Activated CD4-positive, alpha-beta T cell treated with anti-CD3 and anti-CD28 coated beads for 36 hours (primary cell): ENCODE measurements around the gene CIB2. TPM values are rescaled to one million over a fixed set of nuclear protein-coding genes. Genes with fewer than 3 reads are reported as not detected.
A peak's percentile ranks its signal among the peaks of the same experiment; 100 is the strongest.

Experiments used
- ATAC-seq: fragments of 200-7000 bp; cut with Tn5 transposase; one replicate; pipeline ENCODE4 v1.10.0; 2021; ENCODE audit warnings: mild to moderate bottlenecking, moderate library complexity
- CTCF ChIA-PET: fragments of 350-600 bp; sonication (Branson Sonifier 250); formaldehyde crosslinking; loops from one replicate; lab custom pipeline; 2021; ENCODE audit warnings: antibody characterized with exemption; lab: Charles Lee
- POLR2A ChIA-PET: fragments of 350-600 bp; sonication (Branson Sonifier 250); formaldehyde crosslinking; loops from one replicate; lab custom pipeline; 2021; ENCODE audit warnings: antibody characterized with exemption, inconsistent platforms; lab: Charles Lee
- DNase-seq: peaks from one replicate; pipeline ENCODE4 v3.0.0-alpha.2; 2020
- H3K27ac Mint-ChIP-seq: one replicate; pipeline ENCODE4 v1.8.0; 2021; ENCODE audit warnings: mixed read lengths
- H3K27me3 Mint-ChIP-seq: one replicate; pipeline ENCODE4 v1.8.0; 2021; ENCODE audit warnings: mixed read lengths
- H3K36me3 Mint-ChIP-seq: one replicate; pipeline ENCODE4 v1.8.0; 2021; ENCODE audit warnings: low read depth, mixed read lengths
- H3K4me1 Mint-ChIP-seq: one replicate; pipeline ENCODE4 v1.8.0; 2021; ENCODE audit warnings: mixed read lengths
- H3K4me3 Mint-ChIP-seq: one replicate; pipeline ENCODE4 v1.8.0; 2021; ENCODE audit warnings: mild to moderate bottlenecking, moderate library complexity, mixed read lengths
- H3K9me3 Mint-ChIP-seq: one replicate; pipeline ENCODE4 v1.8.0; 2021; ENCODE audit warnings: low read depth, mixed read lengths
- intact Hi-C, 2 experiments: fragments of 100-400 bp; cut with DNase I in 1 of 2; cut with micrococcal nuclease in 1 of 2; formaldehyde crosslinking; loops; one replicate each; pipeline versions ENCODE4 v1.14.2 to v1.15.1; 2022 to 2024; cut with DNase I, micrococcal nuclease
- total RNA-seq, 2 experiments: library from RNA; stranded (reverse); gene quantifications; one replicate each; pipeline ENCODE4 v1.2.3, GENCODE V29; 2021

CIB2 gene
- total RNA-seq, 2 experiments from 2014 or later, result 0.91 to 1.2 TPM

DNA sequence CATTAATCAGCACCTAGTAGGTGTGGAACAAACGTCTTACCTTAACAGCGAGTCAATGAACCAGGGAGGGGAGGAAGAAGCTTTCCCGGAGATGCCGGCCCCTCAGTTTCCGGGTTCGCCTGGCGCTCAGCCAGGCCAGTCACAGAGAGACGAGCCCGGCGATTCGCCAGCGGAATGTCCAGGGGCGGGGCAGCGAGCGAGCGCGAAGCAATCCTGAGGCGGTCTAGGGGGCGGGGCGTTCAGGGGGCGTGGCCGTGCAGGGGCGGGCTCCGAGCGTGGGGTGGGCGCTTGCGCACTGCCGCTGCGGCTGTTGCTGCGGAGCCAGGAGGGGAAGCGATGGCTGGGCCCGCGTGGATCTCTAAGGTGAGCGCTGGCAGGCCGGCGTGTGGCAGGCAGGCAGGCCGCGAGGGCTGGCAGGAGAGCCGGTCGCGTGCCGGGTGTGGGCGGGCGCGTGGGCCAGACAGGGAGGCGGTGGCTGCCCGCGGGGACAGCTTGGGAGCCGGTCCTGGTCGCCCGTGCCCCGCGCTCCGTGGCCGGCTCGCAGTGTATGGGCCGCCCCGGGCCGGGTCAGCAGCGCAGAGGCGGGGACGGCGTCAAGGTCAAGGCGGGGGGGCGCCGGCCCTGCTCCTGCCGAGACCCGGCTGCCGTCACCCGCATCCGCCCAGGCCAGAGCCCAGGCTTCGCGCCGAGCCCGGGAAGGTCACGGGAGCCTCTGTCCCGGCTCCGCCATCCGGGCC, 18.0 kb upstream of the CIB2 start, which contains the start of gene IDH3A:
Gene IDH3A (plus strand): TSS at position 295 of the 737 bp plus-strand sequence. CDS start 42 bp downstream, at position 337.
- peak; percentile 100 for DNase-seq
- Mint-ChIP-seq H3K27me3 (no peaks in the 10 kb centered on the region), H3K4me3 (peak within 1 kb of the TSS; percentile 95), H3K36me3 (peaks cover 17% of the 10 kb centered on the region), H3K4me1 (peaks cover 41% of the 10 kb centered on the region), H3K27ac (peak within 1 kb of the TSS; percentile 96), H3K9me3 (no peaks in the 10 kb centered on the region)
- POLR2A ChIA-PET, result interaction anchor here (0.6 to 2.5 kb wide), 6 partner anchors 11 to 99 kb away, joined by 3 to 12 read pairs (median 7); partner anchors contain the start of gene CIB2
- CTCF ChIA-PET, result interaction anchor here (1.0 to 2.9 kb wide), 6 partner anchors 10 to 151 kb away, joined by 3 to 12 read pairs (median 4); partner anchors contain the start of gene SKIC8
- peak; percentile 94 for ATAC-seq
- intact Hi-C loops, result loop anchor here (1.0 to 5.0 kb wide), 10 partner anchors 13 to 723 kb away; partner anchors contain the start of genes CIB2 (in 2 of the 2), HYKK (in 1 of the 2), IREB2 (in 1 of the 2) and MORF4L1 (in 1 of the 2)

DNA sequence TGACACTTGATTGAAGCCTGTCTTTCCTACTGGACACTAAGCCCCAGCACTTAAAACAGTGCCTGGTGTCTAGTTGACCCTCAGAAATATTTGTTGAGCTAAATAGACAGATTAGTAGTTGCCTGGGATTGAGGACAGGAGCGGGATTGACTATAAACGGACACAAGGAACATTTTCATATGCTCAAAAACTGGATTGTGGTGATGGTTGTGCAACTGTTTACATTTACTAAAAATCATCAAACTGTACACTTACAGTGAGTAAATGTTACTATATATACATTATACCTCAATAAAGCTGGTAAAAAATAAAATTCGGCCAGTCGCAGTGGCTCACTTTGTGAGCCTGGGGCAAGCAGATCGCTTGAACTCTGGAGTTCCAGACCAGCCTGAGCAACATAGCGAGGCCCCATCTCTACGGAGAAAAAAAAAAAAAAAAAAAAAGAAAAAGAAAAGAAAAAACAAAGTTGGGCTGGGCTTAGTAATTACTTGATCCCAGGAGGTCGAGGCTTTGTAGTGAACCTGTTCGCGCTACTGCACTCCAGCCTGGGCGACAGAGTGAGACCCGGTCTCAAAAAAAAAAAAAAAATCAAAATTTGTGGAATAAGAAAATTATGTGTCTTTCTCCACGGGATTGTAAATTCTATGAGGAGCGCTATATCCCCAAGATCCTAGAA, 17.3 kb upstream of the CIB2 start:
- CTCF ChIA-PET, result interaction anchor here (0.6 to 2.9 kb wide), 6 partner anchors 9 to 1119 kb away, joined by 3 to 12 read pairs (median 4); partner anchors contain the start of gene SKIC8
- DNase-seq (no peak), ATAC-seq (peak; percentile 17)
- H3K9me3 Mint-ChIP-seq, result no peaks in the 10 kb centered on the region
- POLR2A ChIA-PET, result interaction anchor here (0.6 to 2.5 kb wide), 5 partner anchors 10 to 98 kb away, joined by 3 to 12 read pairs (median 7); partner anchors contain the start of gene CIB2
- H3K4me3 Mint-ChIP-seq, result peak overlapping the region; percentile 95
- no peaks in the 10 kb centered on the region for H3K27me3 Mint-ChIP-seq
- H3K36me3 Mint-ChIP-seq, result peaks cover 17% of the 10 kb centered on the region
- intact Hi-C loops, result loop anchor here (1.0 to 5.0 kb wide), 10 partner anchors 14 to 724 kb away; partner anchors contain the start of genes CIB2 (in 2 of the 2), HYKK (in 1 of the 2), IREB2 (in 1 of the 2) and MORF4L1 (in 1 of the 2)
- peaks cover 41% of the 10 kb centered on the region for H3K4me1 Mint-ChIP-seq
- H3K27ac Mint-ChIP-seq, result peak overlapping the region; percentile 96

DNA sequence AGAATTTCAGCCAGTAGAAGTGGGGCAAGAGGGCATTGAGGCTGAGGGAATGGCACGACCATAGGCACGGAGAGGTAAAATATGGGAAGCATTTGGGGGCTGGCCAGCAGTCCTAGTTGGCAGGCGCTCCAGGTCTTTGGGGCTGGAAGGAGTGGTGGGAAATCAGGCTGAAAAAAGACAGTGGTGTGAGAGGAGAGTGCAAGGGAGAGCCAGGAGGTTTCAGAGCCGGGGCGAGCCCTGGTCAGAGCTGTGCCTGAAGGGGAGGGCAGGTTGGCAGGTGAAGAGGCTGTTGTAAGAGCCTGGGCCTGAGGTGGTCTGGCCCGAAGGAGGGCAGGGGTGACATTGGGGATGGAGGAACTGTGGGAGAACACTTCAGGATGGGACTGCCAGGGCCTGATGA, 16.3 kb upstream of the CIB2 start:
- Mint-ChIP-seq H3K27me3 (no peaks in the 10 kb centered on the region), H3K36me3 (peaks cover 11% of the 10 kb centered on the region), H3K4me1 (peaks cover 32% of the 10 kb centered on the region), H3K9me3 (no peaks in the 10 kb centered on the region), H3K4me3 (no peak overlapping the region), H3K27ac (peak overlapping the region; percentile 33)
- ATAC-seq (no peak), DNase-seq (no peak)
- intact Hi-C loops, result loop anchor here in 1 of 2 experiments (5.0 kb wide), 1 partner anchor 725 kb away; the partner anchor contains the start of gene MORF4L1
- ChIA-PET CTCF (interaction anchor here (0.6 to 2.9 kb wide), 3 partner anchors 10 to 1056 kb away, joined by 3 to 12 read pairs (median 3); no protein-coding TSS in a partner anchor), POLR2A (interaction anchor here (2.5 kb wide), 1 partner anchor 17 kb away, joined by 11 read pairs; the partner anchor contains the start of gene CIB2)

DNA sequence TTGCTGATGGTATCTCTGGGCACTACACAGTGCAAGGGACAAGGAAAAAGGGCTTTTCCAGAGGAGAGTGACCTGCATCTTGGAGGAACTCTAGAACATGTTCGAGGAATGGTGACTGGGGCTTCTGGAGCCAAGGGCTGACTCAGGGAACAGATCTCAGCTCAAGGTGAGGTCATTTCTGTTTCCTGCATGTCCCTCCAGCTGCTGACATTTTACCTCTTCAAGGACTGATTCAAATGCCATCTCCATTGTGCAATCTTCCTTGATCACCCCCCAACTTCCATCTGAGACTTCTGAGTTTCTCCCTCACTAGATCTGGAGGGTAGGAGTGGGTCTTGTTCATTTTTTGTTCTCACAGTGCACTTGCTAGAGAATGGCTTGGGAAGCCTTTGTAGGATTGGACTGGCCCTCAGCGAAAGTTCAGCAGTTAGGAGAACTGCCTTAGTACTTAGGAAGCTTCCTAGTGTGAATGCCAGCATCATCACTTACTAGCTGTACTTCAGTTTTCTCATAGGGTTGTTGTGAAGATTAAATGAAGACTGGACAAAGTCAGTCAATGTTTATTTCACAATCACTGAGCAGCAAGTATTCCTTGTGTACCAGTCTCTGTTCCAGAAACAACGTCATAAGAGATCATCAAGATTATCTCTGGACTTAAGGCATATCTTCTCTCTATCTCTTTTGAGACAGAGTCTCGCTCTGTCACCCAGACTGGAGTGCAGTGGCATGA, 15.3 kb upstream of the CIB2 start:
- DNase-seq (no peak), ATAC-seq (no peak)
- Mint-ChIP-seq H3K36me3 (peaks cover 9% of the 10 kb centered on the region), H3K4me3 (no peak overlapping the region), H3K9me3 (no peaks in the 10 kb centered on the region), H3K4me1 (peaks cover 31% of the 10 kb centered on the region), H3K27ac (no peak overlapping the region), H3K27me3 (no peaks in the 10 kb centered on the region)
- POLR2A ChIA-PET, result no interaction called here
- CTCF ChIA-PET, result interaction anchor here (1.1 to 2.9 kb wide), 3 partner anchors 9 to 93 kb away, joined by 3 to 12 read pairs (median 3); no protein-coding TSS in a partner anchor
- intact Hi-C loops, result loop anchor here in 1 of 2 experiments (5.0 kb wide), 1 partner anchor 726 kb away; the partner anchor contains the start of gene MORF4L1

DNA sequence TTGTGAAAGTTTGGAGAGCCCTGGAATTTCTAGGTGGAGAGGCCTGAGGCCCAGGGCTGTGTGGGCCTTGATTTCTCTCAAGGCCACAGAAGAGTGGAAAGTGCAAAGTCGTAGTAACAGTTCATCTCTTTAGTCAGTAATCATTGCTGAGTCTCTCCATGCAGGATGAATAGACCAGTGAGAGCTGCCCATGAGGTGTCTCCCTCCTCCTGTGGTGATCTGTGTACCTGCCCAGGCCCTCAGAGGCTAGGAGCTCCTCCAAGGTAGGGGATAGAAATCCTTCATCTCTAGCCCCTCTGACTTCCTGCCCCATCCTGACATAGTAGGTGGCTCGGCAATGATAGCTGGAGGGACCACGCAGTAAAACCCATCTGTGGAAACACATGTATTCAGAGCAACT, 11.1 kb upstream of the CIB2 start:
- ATAC-seq (no peak), DNase-seq (no peak)
- no peaks in the 10 kb centered on the region for H3K27me3 Mint-ChIP-seq
- ChIA-PET POLR2A (no interaction called here), CTCF (no interaction called here)
- H3K9me3 Mint-ChIP-seq, result no peaks in the 10 kb centered on the region
- peaks cover 4% of the 10 kb centered on the region for H3K4me1 Mint-ChIP-seq
- no peaks in the 10 kb centered on the region for H3K36me3 Mint-ChIP-seq
- intact Hi-C loops, result no loop called here
- no peak overlapping the region for H3K27ac Mint-ChIP-seq
- H3K4me3 Mint-ChIP-seq, result no peak overlapping the region

DNA sequence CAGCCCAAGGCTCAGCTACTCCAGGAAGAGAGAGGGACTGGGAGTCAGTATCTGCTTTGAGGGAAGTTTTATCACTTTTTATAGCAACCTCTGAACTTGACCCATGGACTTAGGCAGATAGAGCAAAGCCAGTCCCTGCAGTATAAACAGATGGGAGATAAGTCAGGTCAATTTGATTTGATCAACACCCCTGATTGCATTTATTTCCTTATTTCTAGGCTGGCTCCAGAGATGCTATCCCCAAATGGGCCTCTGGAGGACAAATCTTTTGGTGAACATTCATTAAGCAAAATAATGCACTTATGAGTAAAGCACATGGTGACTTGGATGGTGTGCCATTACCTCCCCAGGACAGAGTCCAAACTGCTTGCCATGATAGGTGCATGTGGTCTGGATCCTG, 9.0 kb upstream of the CIB2 start:
- POLR2A ChIA-PET, result no interaction called here
- no peaks in the 10 kb centered on the region for H3K36me3 Mint-ChIP-seq
- H3K9me3 Mint-ChIP-seq, result no peaks in the 10 kb centered on the region
- CTCF ChIA-PET, result interaction anchor here (1.8 kb wide), 1 partner anchor 10 kb away, joined by 5 read pairs; no protein-coding TSS in a partner anchor
- H3K27ac Mint-ChIP-seq, result no peak overlapping the region
- intact Hi-C loops, result no loop called here
- DNase-seq (no peak), ATAC-seq (no peak)
- no peaks in the 10 kb centered on the region for H3K4me1 Mint-ChIP-seq
- no peak overlapping the region for H3K4me3 Mint-ChIP-seq
- H3K27me3 Mint-ChIP-seq, result no peaks in the 10 kb centered on the region

DNA sequence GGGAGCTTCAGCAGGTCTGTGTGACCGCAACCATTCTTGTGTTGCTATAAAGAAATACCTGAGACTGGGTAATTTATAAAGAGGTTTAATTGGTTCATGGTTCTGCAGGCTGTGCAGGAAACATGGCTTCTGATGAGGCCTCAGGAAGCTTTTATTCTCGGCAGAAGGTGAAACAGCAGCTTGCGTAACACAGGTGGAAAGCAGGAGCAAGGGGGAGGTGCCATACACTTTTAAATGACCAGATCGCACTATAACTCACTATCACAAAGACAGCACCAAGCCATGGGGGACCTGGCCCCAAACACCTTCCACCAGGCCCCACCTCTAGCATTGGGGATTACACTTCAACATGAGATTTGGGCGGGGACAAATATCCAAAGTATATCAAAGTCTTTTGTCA, 8.3 kb upstream of the CIB2 start:
- Mint-ChIP-seq H3K4me1 (no peaks in the 10 kb centered on the region), H3K4me3 (no peak overlapping the region), H3K27ac (no peak overlapping the region), H3K27me3 (no peaks in the 10 kb centered on the region), H3K36me3 (no peaks in the 10 kb centered on the region), H3K9me3 (no peaks in the 10 kb centered on the region)
- POLR2A ChIA-PET, result no interaction called here
- CTCF ChIA-PET, result interaction anchor here (0.7 to 1.8 kb wide), 5 partner anchors 9 to 128 kb away, joined by 3 to 7 read pairs (median 3); partner anchors contain the start of gene IDH3A
- intact Hi-C loops, result no loop called here
- ATAC-seq (no peak), DNase-seq (no peak)

DNA sequence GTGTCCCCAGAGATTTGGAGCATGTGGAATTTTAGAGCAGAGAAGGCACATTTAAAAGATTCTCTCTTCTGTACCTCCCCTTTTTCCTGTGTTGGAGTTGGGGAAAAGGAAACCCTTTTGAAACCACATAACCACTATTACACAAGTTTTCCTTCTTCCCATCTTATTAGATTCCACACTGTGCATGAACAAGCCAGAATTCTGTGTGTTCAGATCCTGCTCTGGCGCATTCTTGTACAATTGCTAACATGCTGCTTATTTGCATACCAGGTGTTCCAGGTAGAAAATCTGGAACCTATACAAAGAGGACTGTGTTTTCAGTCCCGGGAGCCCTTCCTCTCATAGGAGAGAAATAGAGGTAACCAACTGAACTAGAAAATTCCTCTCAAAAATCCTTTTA, 2.6 kb upstream of the CIB2 start:
- intact Hi-C loops, result loop anchor here in 1 of 2 experiments (1.0 kb wide), 1 partner anchor 26 kb away; no protein-coding TSS in a partner anchor
- Mint-ChIP-seq H3K27me3 (no peaks in the 10 kb centered on the region), H3K4me3 (no peak overlapping the region), H3K4me1 (peaks cover 18% of the 10 kb centered on the region), H3K27ac (no peak overlapping the region), H3K36me3 (no peaks in the 10 kb centered on the region), H3K9me3 (no peaks in the 10 kb centered on the region)
- no peak for ATAC-seq
- POLR2A ChIA-PET, result no interaction called here
- CTCF ChIA-PET, result interaction anchor here (1.3 to 1.6 kb wide), 2 partner anchors 43 to 107 kb away, joined by 3 to 4 read pairs; no protein-coding TSS in a partner anchor
- DNase-seq, result no peak

DNA sequence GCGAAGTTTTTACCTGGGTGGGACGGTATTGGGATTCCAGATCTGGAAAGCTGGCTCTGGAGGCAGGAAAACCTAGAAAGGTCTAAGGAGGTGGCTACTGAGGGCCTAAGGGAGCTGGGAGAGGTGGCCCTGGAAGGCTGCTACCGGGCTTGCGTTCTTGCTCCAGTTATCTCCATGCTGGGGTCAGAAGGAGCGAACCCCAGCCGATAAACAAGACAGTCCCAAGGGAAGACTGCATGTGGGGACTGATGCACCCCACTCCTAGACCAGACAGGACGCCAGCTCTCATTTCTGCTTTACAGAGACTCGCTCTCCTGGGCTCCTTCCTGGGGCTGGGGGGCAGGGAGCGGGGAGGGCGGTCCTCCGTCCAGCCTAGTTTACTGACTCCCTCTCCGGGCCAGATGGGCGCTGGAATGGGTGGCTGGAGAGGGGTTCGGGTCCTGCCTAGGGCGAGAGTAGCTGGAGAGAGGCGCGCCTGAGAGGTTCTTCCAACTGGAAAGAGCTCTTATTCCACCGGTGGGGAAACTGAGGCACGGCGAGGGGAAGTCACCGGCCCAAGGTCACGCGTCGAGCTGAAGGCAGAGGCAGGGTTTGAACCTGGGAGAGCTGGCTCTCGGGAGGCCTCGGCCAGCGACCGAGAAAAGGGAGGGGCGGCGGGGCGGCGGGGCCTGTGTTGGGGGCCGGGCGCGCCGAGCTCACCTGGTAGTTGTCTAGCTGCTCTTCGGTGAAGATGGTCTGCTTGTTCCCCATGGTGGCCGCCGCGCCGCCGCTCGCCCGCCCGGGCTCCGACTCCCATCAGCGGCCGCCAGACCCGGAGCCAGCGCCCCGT, 565 bp downstream of the CIB2 start:
- Mint-ChIP-seq H3K27ac (peak overlapping the region; percentile 19), H3K36me3 (no peaks in the 10 kb centered on the region), H3K27me3 (no peaks in the 10 kb centered on the region), H3K4me1 (peaks cover 20% of the 10 kb centered on the region), H3K4me3 (peak overlapping the region; percentile 65), H3K9me3 (no peaks in the 10 kb centered on the region)
- ChIA-PET POLR2A (interaction anchor here (0.6 to 1.9 kb wide), 4 partner anchors 17 to 336 kb away, joined by 3 to 11 read pairs (median 4); partner anchors contain the start of gene IDH3A), CTCF (interaction anchor here (0.7 to 4.5 kb wide), 18 partner anchors 9 to 165 kb away, joined by 3 to 47 read pairs (median 4); partner anchors contain the start of gene IDH3A)
- ATAC-seq (peak; percentile 40), DNase-seq (no peak)
- intact Hi-C loops, result loop anchor here (1.0 to 2.0 kb wide), 6 partner anchors 19 to 308 kb away; partner anchors contain the start of genes IDH3A (in 2 of the 2), DNAJA4 (in 1 of the 2) and IREB2 (in 1 of the 2)
